HepG2 (cell line): ENCODE measurements around the gene BICDL1. TPM values are rescaled to one million over a fixed set of nuclear protein-coding genes. Genes with fewer than 3 reads are reported as not detected.

Experiments used
- CREBL2 ChIP-seq: sonication (generic); formaldehyde crosslinking; IDR thresholded peaks from 2 replicates; pipeline ENCODE4 v1.8.1; 2023; ENCODE audit warnings: missing genetic modification reagents, mild to moderate bottlenecking, borderline replicate concordance
- DR1 ChIP-seq: sonication (generic); formaldehyde crosslinking; IDR thresholded peaks from 2 replicates; pipeline ENCODE4 v1.8.0; 2021; ENCODE audit warnings: mild to moderate bottlenecking, missing genetic modification reagents, inconsistent platforms
- FOXA1 ChIP-seq, 2 experiments: fragments of 450-650 bp in 1 of 2; sonication (generic) in 1 of 2; formaldehyde crosslinking in 1 of 2; IDR thresholded peaks; 2 replicates each; pipeline versions ENCODE4 v1.4.0 to v1.6.1; 2016 to 2020; ENCODE audit warnings: missing genetic modification reagents in 1 of 2
- HDAC6 ChIP-seq: fragments of 200-600 bp; sonication (generic); IDR thresholded peaks from 2 replicates; pipeline ENCODE4 v1.7.0; 2017; ENCODE audit warnings: mild to moderate bottlenecking, antibody characterized with exemption, low read length, low read depth
- MBD4 ChIP-seq: IDR thresholded peaks from 2 replicates; pipeline ENCODE4 v1.6.1; 2012; ENCODE audit warnings: low read length, inconsistent platforms, borderline replicate concordance
- NFIB ChIP-seq: sonication (generic); formaldehyde crosslinking; IDR thresholded peaks from 2 replicates; pipeline ENCODE4 v1.9.0; 2021; ENCODE audit warnings: missing genetic modification reagents, mild to moderate bottlenecking, borderline replicate concordance
- NFYB ChIP-seq: sonication (generic); formaldehyde crosslinking; IDR thresholded peaks from 2 replicates; pipeline ENCODE4 v1.4.0; 2020; ENCODE audit warnings: missing genetic modification reagents
- NR2F1 ChIP-seq, 2 experiments: fragments of 450-650 bp in 1 of 2; formaldehyde crosslinking in 1 of 2; IDR thresholded peaks; 2 replicates each; pipeline versions ENCODE4 v1.5.0 to v1.6.1; 2016 to 2020; ENCODE audit warnings: mild to moderate bottlenecking in 1 of 2, missing compliant biosample characterization in 1 of 2, missing genetic modification reagents in 1 of 2, moderate library complexity in 1 of 2
- PHF8 ChIP-seq: sonication (generic); formaldehyde crosslinking; IDR thresholded peaks from 2 replicates; pipeline ENCODE4 v1.5.0; 2020; ENCODE audit warnings: missing genetic modification reagents
- SOX5 ChIP-seq: IDR thresholded peaks from 2 replicates; pipeline ENCODE4 v1.6.1; 2016; ENCODE audit warnings: borderline replicate concordance
- TBP ChIP-seq: sonication (generic); formaldehyde crosslinking; IDR thresholded peaks from 2 replicates; pipeline ENCODE4 v1.5.0; 2020; ENCODE audit warnings: missing genetic modification reagents
- ZBTB37 ChIP-seq: sonication (generic); formaldehyde crosslinking; IDR thresholded peaks from 2 replicates; pipeline ENCODE4 v1.4.0; 2020; ENCODE audit warnings: mild to moderate bottlenecking, missing genetic modification reagents
- ZNF263 ChIP-seq: sonication (generic); formaldehyde crosslinking; IDR thresholded peaks from 2 replicates; pipeline ENCODE4 v1.4.0; 2020; ENCODE audit warnings: missing genetic modification reagents
- ZNF318 ChIP-seq: sonication (generic); formaldehyde crosslinking; IDR thresholded peaks from 2 replicates; pipeline ENCODE4 v1.4.0; 2020; ENCODE audit warnings: mild to moderate bottlenecking, missing genetic modification reagents
- ZNF451 ChIP-seq: sonication (generic); formaldehyde crosslinking; IDR thresholded peaks from 2 replicates; pipeline ENCODE4 v1.5.0; 2020; ENCODE audit warnings: mild to moderate bottlenecking, missing genetic modification reagents
- ZNF746 ChIP-seq: sonication (generic); formaldehyde crosslinking; IDR thresholded peaks from 2 replicates; pipeline ENCODE4 v1.8.0; 2022; ENCODE audit warnings: mild to moderate bottlenecking, missing genetic modification reagents
- polyA plus RNA-seq, 8 experiments: library from polyadenylated mRNA; depleted of rRNA in 3 of 8; stranded (reverse) in 7 of 8; unstranded in 1 of 8; fragments of >200 nt; fragmentation: Illumina TruSeq in 4 of 8; extraction: Trizol in 4 of 8; gene quantifications; 2 replicates each; pipeline versions ENCODE4 v1.2.1 to v1.2.3, GENCODE V29; 2011 to 2016; ENCODE audit warnings: low read depth in 4 of 8, missing spikeins in 1 of 8, mixed read lengths in 1 of 8; ENCODE audit not compliant: insufficient read depth in 1 of 8
- total RNA-seq, 5 experiments: library from RNA; depleted of rRNA; stranded (reverse); fragments of >200 nt; fragmentation: Illumina TruSeq; extraction: Trizol; gene quantifications; 2 replicates each; pipeline ENCODE4 v1.2.3, GENCODE V29; 2016; ENCODE audit warnings: low read depth in 1 of 5

BICDL1 gene
- total and polyA plus RNA-seq, 2 of the 13 experiments (the other 11 are each of a cell fraction or from before 2014, with no cell fraction given): 3.6 to 9.7 TPM

- TF ChIP-seq ZNF318 (CRISPR knock-in tag) (no peak), ZBTB37 (CRISPR knock-in tag) (no peak), HDAC6 (no peak), NFYB (no peak), ZNF451 (CRISPR knock-in tag) (peak; percentile 66; the same call in 1 of the 2 replicates), SOX5 (CRISPR knock-in tag) (no peak), FOXA1 (IDR thresholded peaks at IDR 0.05) (no peak), FOXA1 (CRISPR knock-in tag; IDR thresholded peaks at IDR 0.05) (no peak), TBP (CRISPR knock-in tag) (no peak), PHF8 (CRISPR knock-in tag) (no peak), MBD4 (no peak), DR1 (CRISPR knock-in tag) (no peak), NFIB (CRISPR knock-in tag) (no peak), ZNF746 (no peak), NR2F1 (CRISPR knock-in tag; IDR thresholded peaks at IDR 0.05) (no peak), CREBL2 (CRISPR knock-in tag) (no peak), ZNF263 (CRISPR knock-in tag) (peak; percentile 55)
These were observed at the start of gene BICDL1 (continued) for GRCh38 chr12:119988472-119989360.
